DMS153 treated with DMSO at 0.1 percent for 48 hours (cell line): ENCODE results near the gene CDC14A.
"Not testable (repeated sequence)": the region's sequence is repeated elsewhere in the genome, so short reads cannot be mapped to it uniquely, and the experiment has no call there.

Experiments
- DNase-seq: peaks from one replicate; lab custom pipeline; 2025; ENCODE audit not compliant: unreplicated experiment; lab: John Stamatoyannopoulos, UW

CDC14A gene

GRCh38 chr1:100400404-100400803, 48.1 kb downstream of the CDC14A start:
- DNase-seq: peak; percentile 76

GRCh38 chr1:100404821-100405220, 52.5 kb downstream of the CDC14A start:
- DNase-seq: no peak

DNA sequence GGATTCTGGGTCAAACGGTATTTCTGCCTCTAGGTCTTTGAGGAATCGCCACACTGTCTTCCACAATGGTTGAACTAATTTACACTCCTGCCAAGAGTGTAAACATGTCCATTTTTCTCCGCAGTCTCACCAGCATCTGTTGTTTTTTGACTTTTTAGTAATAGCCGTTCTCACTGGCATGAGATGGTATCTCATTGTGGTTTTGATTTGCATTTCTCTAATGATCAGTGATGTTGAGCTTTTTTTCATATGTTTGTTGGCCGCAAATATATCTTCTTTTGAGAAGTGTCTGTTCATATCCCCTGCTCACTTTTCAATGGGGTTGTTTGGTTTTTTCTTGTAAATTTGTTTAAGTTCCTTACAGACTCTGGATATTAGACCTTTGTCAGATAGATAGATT, 53.6 kb downstream of the CDC14A start:
- DNase-seq: not testable (repeated sequence)

- DNase-seq: not testable (repeated sequence)
Observed at GRCh38 chr1:100407390-100407789, 55.1 kb downstream of the CDC14A start.

GRCh38 chr1:100411019-100411418, 58.7 kb downstream of the CDC14A start:
- no peak for DNase-seq

- no peak for DNase-seq
Observed at GRCh38 chr1:100411574-100411973, 59.3 kb downstream of the CDC14A start.

- DNase-seq: no peak
Observed at GRCh38 chr1:100413035-100413434, 60.7 kb downstream of the CDC14A start.

- no peak for DNase-seq
Observed at GRCh38 chr1:100414693-100415497, 62.6 kb downstream of the CDC14A start.

DNA sequence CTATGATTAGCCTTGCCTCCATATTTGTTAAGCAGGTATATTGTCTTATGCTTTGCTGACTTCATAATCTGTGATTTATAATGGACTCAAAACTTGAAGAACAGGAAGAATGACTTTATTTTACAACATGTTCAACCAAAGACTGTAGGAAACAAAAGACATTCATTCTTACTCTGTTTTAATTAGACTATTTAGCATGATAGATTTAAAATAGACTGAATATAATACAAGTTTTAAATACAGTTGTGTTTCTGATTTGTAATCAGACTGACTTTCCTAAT, 63.1 kb downstream of the CDC14A start:
- no peak for DNase-seq

DNA sequence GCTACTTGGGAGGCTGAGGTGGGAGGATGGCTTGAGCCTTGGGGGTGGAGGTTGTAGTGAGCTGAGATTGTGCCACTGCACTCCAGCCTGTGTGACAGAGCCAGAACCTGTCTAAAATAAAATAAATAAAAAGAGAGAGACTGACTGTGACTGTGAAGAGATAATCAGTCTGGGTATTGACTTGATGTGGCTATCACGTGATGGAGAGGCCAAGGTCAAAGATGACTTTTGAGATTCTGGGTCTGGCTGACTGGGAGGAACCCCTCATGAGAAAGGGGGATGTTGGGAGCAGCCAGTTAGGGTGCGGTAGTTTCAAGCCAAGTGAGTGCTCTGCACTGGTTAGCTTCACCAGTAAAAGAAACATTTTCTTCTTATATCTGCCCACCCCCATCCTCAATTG, 66.8 kb downstream of the CDC14A start:
- no peak for DNase-seq

DNA sequence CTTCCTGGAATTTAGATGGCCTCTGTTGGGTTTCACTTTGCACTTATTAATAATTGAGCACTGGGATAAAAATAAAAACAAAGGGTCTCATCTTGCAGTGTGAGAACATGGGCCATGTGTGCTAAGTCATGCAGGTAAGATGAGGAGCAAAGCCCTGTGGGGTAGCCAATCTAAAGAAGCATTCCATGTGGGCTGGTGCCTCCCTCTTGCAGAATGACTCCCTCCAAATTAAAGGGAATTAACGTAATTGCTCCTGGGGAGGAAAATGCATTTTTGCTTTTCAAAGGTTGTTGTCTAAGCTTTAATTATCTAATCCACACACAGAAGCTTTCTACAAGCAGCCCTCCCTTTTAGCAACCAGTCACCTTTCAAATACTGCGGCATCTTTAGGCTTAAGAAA, 69.8 kb downstream of the CDC14A start:
- DNase-seq: no peak

- no peak for DNase-seq
Observed at GRCh38 chr1:100423832-100424337, 71.6 kb downstream of the CDC14A start.

DNA sequence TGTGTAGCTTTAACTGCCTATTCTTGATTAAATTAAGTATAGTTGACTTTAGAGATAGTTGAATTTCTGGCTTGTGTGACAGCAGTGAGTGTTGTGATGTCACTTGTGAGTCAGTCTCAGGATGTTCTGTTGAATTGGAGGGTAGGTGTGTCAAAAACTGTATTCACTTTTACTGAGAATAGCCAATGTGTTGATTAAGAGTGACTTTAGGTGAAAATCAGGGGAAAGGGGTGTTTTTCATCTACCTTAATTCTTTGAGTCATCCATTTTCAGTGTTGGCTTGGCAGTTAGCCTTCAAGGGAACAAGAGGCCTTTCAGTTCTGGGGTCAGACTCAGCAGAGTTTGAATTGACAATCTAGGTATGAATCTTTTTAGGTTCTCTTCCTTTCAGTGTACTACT, 75.9 kb downstream of the CDC14A start:
- no peak for DNase-seq

- DNase-seq: no peak
Observed at GRCh38 chr1:100430325-100430756, 78.0 kb downstream of the CDC14A start.

GRCh38 chr1:100431954-100432353, 79.6 kb downstream of the CDC14A start:
- no peak for DNase-seq

GRCh38 chr1:100433563-100433962, 81.3 kb downstream of the CDC14A start:
- no peak for DNase-seq

- no peak for DNase-seq
Observed at GRCh38 chr1:100434831-100435230, 82.5 kb downstream of the CDC14A start.

DNA sequence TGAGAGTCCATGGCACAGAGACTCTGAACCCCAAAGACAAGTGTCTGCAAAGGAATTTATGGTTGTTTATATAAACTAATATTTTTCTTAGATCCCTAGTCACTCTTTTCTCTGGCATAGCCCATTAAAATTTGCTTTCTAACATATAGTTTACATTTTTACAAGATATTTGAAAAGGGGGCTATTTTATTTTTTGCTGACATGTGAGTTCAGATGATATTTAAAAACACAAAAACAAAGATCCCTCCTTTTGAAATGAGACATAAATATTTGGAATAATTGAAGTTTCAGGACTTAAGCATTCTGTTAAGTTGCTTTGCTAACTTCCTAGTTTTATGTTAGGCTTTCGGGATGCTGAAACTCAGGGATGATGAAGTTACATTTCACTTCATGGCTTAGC, 86.1 kb downstream of the CDC14A start:
- DNase-seq: no peak

GRCh38 chr1:100438789-100439188, 86.5 kb downstream of the CDC14A start:
- no peak for DNase-seq

DNA sequence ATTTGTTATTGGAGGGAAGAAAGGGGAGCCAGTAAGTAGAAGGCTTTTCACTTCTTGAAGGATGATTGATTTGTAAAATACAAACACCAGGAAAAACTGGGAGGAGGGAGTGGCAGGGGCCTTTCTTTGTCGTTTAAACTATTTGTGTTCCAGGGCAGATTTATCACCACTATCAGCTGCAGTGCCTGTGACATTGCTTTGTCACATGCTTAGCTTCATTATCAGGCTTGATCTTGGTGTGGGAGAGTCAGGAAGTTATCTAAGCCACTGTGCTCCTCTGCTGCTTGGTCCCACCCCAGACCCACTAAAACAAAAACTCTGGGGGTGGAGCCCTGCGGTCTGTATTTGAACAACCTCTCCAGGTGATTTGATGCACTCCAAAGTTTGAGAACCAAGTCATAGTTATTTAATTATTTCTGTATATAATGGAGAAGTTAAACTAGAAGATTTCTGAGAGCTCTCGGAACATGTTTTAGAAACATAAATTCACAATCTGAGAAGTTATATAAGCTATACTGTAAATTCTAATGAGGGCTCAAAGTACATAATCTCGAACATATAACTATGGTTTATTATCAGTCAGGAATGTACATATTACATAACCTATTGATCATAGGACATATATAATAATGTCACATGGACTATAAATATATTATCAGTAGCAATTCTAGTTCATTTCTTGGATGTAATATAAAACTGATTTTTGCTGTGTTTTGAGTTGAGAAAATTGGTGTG, 87.9 kb downstream of the CDC14A start:
- DNase-seq: peak; percentile 46

DNA sequence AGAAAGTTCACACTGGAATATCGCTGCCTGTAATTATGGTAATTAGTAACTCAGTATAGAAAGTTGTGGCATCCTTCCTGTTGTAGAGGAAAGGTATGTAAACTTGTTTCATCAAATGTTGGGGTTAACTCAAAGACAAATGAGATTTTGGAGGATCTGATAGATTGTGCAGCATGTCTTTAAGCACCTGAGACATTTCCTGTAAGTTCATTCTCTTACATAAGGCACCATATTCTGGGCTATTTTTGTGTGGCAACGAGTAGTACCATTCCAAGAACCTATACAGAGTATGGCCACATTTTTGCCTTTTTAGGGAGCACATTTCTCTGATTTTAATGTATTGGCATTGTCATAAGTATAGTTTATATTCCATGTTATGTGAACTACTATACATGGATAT, 88.8 kb downstream of the CDC14A start:
- no peak for DNase-seq

DNA sequence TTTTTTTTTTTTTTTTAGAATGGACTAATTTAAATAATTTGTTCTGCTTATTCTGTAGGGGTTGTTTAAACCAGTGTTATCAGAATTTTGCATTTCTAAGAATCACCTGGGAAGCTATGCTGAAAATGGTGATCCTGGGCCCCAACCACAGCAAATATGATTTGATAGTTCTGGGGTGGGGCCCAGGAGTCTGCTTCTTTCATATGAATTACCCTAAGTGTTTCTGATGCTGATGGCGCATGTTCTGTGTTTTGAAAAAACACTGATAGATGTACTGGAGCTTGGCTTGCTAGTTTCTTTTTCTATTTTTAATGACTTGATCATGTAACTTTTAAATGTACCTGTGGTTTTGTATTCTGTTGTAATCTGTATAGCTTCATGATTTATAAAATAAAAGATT, 89.3 kb downstream of the CDC14A start:
- no peak for DNase-seq
